HG02759 (cell line): Measurements from ENCODE around the gene GRB10.

Source experiments
- ATAC-seq: cut with Tn5 transposase; IDR thresholded peaks from one replicate; pipeline ENCODE4 v1.9.1; 2021; ENCODE audit warnings: mild to moderate bottlenecking, moderate library complexity; ENCODE audit not compliant: unreplicated experiment

Gene GRB10

GRCh38 chr7:50641442-50642405 is 141.0 kb downstream of the GRB10 start:
- no peak for ATAC-seq

GRCh38 chr7:50640779-50641178 is 141.9 kb downstream of the GRB10 start:
- no peak for ATAC-seq

- no peak for ATAC-seq
Observed at GRCh38 chr7:50640256-50640655, 142.4 kb downstream of the GRB10 start.

- ATAC-seq: no peak
Observed at GRCh38 chr7:50637725-50638643, 144.7 kb downstream of the GRB10 start.

GRCh38 chr7:50634378-50634777 is 148.3 kb downstream of the GRB10 start:
- ATAC-seq: no peak

- ATAC-seq: no peak
Observed at GRCh38 chr7:50633414-50633710, 149.3 kb downstream of the GRB10 start.

GRCh38 chr7:50632561-50633413 is 149.9 kb downstream of the GRB10 start:
- peak; percentile 85 for ATAC-seq

- ATAC-seq: no peak
Observed at GRCh38 chr7:50631639-50632038, 151.1 kb downstream of the GRB10 start.

GRCh38 chr7:50631100-50631499 is 151.6 kb downstream of the GRB10 start:
- ATAC-seq: no peak

GRCh38 chr7:50629238-50629901 is 153.3 kb downstream of the GRB10 start:
- no peak for ATAC-seq

GRCh38 chr7:50628434-50629084 is 154.1 kb downstream of the GRB10 start:
- ATAC-seq: no peak

- no peak for ATAC-seq
Observed at GRCh38 chr7:50627824-50628361, 154.8 kb downstream of the GRB10 start.

- no peak for ATAC-seq
Observed at GRCh38 chr7:50626286-50626685, 156.4 kb downstream of the GRB10 start.

- no peak for ATAC-seq
Observed at GRCh38 chr7:50625360-50625759, 157.3 kb downstream of the GRB10 start.

GRCh38 chr7:50622821-50623220 is 159.9 kb downstream of the GRB10 start:
- no peak for ATAC-seq

GRCh38 chr7:50621973-50622490 is 160.7 kb downstream of the GRB10 start:
- no peak for ATAC-seq

- no peak for ATAC-seq
Observed at GRCh38 chr7:50621206-50621605, 161.5 kb downstream of the GRB10 start.

- no peak for ATAC-seq
Observed at GRCh38 chr7:50620433-50620832, 162.3 kb downstream of the GRB10 start.

- no peak for ATAC-seq
Observed at GRCh38 chr7:50619684-50620083, 163.0 kb downstream of the GRB10 start.
